ENCODE results near the gene SUN5.

GRCh38 chr20:32991792-32992641 is 12.2 kb downstream of the SUN5 start:
- TF ChIP-seq POLR2AphosphoS5 (IDR thresholded peaks at IDR 0.05) (no peak), CTCF (IDR thresholded peaks at IDR 0.05) (no peak), EP300 (IDR thresholded peaks at IDR 0.05; ENCODE audit: low read depth) (no peak), POLR2A (IDR thresholded peaks at IDR 0.05) (no peak)
